GM19035 (cell line): ENCODE results near the gene F2RL3.

Experiments
- ATAC-seq: cut with Tn5 transposase; IDR thresholded peaks from one replicate; pipeline ENCODE4 v1.9.1; 2021; ENCODE audit not compliant: unreplicated experiment

F2RL3 gene

DNA sequence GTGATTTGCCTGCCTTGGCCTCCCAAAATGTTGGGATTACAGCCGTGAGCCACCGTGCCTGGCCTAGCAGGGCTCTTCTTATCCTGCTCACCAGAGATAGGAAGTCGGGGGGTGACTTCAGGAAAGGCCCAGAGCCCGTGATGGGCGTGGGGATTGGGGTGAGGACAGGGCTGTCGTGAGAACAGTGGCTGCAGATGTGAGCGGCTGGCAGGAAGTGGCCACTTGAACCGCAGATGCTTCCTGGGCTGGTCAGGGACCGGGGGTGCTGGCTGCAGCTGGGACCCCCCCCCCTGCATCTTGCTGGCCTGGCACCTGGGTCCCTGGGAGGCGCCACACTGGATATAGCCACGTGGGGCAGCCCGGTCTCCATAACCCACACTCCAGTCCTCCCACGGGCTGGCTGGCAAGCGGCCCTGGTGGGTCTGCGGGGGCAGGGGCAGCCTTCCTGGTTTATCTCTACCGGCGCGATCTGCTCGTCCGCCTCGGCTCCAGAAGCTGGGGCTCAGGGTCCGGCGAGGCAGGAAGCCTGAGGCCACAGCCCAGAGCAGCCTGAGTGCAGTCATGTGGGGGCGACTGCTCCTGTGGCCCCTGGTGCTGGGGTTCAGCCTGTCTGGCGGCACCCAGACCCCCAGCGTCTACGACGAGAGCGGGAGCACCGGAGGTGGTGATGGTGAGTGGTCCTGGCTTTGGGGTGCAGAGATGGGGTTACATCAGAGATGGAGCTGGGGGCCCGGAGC, at the start of gene F2RL3:
TSS of gene F2RL3 (plus strand) at position 371 of the 737 bp plus-strand sequence. CDS start at position 562, 191 bp downstream.
- ATAC-seq = peak; percentile 63

- ATAC-seq = no peak
Measured at GRCh38 chr19:16841391-16841926, 47.3 kb upstream of the F2RL3 start.

DNA sequence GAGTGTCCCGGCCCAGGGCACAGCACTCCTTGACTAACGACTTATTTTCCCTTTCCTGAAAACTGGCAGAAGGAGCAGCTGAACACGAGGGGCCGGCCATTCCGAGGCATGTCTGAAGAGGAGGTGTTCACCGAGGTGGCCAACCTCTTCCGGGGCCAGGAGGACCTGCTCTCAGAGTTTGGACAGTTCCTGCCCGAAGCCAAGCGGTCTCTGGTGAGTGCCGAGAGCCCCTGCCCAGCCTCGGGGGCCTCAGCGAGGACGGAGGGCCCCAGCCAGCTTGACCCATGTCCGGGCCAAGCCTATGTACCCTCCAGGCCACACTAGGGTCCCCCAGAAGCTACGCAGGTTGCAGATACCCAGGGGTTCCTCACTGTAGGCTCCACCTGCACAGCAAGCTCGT, 41.9 kb upstream of the F2RL3 start:
- no peak for ATAC-seq

- ATAC-seq = no peak
Measured at GRCh38 chr19:16847430-16847829, 41.4 kb upstream of the F2RL3 start.

- no peak for ATAC-seq
Measured at GRCh38 chr19:16849168-16849567, 39.6 kb upstream of the F2RL3 start.

DNA sequence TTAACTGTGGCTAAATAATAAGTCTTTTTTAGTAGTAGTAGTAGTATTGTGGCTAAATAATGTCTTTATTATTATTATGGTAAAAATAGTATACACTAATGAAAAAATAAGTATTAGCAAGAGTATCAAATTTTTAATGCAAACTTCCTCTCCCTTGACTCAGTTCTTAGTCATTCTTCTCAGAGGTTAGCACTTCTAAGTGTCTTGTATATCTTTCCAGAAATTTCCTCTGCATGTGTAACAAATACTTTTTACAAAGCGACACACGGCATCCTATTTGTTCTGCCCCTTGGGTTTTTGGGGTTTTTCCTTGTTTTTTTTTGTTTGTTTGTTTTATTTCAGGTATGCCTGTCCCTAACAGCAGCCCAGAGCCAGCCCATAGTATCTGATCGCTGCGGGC, 38.7 kb upstream of the F2RL3 start:
- no peak for ATAC-seq

GRCh38 chr19:16851031-16851712, 37.6 kb upstream of the F2RL3 start:
- ATAC-seq = no peak

- no peak for ATAC-seq
Measured at GRCh38 chr19:16853066-16853465, 35.7 kb upstream of the F2RL3 start.

- no peak for ATAC-seq
Measured at GRCh38 chr19:16856091-16856490, 32.7 kb upstream of the F2RL3 start.

DNA sequence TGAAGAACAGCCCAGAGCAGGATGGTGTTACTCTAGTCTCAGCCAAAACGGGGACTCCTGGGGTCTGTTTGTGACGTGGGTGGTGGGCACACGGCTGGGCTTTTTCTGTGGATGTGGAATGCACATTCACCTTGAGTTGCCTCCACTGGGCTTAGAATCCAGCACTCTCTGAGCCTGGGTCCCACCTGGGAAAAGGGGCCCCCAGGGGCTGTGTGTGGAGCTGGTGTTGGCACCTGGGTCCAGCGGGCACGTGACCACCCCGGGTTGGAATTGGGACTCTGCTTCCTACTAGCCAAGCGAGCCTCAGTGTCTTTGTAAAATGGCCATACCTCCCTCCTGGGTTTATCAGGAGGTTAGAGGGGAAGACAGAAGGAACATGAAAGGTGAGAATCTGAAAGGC, 29.2 kb upstream of the F2RL3 start:
- ATAC-seq = no peak

- no peak for ATAC-seq
Measured at GRCh38 chr19:16860118-16860517, 28.7 kb upstream of the F2RL3 start.

DNA sequence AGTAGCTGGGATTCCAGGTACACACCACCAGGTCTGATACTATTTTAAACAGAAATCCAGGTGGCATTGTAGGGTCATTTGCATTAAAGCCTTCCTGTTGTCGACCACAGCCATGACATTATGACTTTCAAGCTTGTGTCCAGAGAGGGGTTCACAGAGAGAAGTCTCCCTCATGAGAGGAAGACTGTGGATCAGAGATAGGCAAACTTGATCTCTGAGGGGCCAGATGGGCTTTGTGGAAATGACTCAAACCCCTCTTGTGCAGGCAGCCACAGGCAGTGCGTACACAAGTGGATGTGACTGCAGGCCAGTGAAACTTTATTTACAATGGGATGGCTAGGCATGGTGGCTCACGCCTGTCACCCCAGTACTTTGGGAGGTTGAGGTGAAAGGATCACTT, 27.8 kb upstream of the F2RL3 start:
- no peak for ATAC-seq

- no peak for ATAC-seq
Measured at GRCh38 chr19:16861834-16862233, 27.0 kb upstream of the F2RL3 start.

DNA sequence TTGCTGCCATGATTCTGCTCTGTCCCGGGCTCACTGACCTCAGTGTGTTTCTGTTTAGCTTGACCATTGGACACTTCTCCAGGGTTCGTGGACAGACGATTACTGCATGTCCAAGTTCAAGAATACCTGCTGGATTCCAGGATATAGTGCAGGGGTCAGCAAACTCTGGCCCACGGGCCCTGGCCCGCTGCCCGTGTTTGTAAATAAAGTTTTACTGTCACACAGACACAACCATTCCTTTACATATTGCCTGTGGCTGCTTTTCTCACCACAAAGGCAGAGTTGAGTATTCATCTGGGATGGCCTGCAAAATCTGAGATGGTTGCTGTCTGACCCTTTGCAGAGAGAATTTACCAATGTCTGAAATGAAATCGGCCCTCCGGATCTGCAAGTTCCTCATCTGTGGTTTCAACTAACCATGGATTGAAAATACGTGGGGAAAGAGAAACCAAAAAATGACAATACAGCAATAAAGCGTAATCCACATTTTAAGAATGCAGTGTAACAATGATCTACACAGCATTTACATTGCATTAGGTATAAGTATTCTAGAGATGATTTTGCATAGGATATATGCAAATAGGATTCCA, 25.9 kb upstream of the F2RL3 start:
- ATAC-seq = no peak

DNA sequence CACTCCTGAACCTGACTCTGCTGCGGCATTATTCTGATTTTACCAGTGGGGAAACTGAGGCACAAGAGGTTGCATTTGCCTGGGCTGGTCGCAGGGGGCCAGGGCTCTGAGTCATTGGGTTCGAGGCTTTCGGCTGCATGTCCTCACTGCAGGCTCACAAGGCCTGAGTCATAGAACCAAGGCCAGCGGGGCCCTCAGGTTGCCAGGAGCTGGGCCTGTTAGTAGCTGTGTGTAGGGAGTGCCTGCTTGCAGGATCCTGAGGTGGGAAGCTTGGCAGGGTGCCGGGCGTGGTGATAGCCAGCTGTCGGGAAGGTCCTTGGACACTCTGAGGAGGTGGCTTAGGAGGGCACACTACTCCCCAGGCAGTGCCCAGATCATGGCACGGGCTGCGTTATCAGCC, 21.6 kb upstream of the F2RL3 start:
- ATAC-seq = no peak

DNA sequence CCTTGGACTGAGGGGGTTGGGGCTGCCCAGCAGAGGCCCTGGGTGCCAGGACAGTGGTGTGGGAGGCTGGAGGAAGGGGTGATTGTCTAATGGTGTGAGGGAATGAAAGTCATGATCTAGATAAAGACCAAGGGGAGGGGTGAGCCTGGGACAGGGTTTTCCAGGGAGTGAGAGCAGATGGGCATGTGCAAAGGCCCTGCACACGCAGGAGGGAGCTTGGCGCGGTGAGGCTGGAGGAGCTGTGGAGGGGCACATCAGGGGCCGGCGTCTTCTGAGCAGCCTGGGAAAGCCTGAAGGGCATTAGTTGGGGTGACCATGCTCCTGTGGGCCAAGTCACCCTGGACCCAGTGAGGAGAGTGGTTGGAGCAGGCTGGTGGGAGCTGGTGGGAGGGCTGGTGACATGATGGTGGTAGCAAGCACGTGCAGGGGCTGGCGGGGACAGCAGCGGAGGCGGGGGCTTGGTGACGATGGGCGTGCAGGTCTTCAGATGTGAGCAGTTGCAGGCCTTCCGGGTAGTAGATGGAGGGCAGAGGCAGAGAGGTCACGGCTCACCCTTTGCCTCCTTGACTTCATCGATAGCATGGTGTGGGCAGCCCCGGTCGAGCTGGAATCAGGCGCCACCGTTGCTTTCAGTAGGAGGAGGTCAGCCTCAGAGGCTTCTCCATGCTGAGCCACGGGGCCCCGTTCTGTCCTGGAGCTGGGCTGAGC, 20.2 kb upstream of the F2RL3 start:
- ATAC-seq = no peak

DNA sequence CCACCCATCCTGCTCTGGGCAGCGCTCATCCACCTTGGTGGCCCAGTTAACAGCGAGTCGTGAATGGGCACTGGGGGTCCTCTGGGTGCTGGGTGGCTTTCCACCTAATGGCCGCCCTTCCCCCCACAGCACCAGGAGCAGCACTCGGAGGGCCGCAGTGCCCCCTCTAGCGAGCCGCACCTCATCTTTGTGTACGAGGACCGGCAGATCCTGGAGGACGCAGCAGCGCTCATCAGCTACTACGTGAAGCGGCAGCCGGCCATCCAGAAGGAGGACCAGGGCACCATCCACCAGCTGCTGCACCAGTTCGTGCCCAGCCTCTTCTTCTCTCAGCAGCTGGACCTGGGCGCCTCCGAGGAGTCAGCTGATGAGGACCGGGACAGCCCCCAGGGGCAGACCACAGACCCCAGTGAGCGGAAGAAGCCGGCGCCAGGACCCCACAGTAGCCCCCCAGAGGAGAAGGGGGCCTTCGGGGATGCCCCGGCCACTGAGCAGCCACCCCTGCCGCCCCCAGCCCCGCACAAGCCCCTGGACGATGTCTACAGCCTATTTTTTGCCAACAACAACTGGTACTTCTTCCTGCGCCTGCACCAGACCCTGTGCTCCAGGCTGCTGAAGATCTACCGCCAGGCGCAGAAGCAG, 19.3 kb upstream of the F2RL3 start:
- no peak for ATAC-seq

GRCh38 chr19:16871871-16872270, 16.9 kb upstream of the F2RL3 start:
- ATAC-seq = no peak

DNA sequence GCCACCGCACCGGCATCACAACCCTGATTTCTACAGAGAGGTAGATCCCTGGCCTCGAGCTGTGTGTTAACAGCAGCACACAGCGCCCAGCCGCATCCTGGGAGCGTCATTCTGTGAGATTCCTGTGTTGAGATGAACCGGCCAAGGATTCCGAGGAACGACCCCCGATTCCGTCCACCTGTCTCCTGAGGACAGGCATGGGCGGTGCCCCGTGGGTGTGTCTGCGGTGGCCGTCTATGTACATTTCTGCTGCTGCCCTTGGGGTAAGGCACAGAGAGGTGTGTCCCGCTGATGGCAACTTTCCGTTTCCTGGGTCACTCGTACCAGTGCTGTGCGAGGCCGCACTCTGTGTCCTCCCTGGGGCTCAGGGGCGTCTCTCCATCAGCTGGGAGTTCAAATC, 16.1 kb upstream of the F2RL3 start:
- ATAC-seq = no peak

GRCh38 chr19:16873594-16873993, 15.2 kb upstream of the F2RL3 start:
- no peak for ATAC-seq
